H1 (cell line): Measurements from ENCODE around the gene SLC6A3. TPM values are rescaled to one million over a fixed set of nuclear protein-coding genes. Genes with fewer than 3 reads are reported as not detected.
A peak's percentile ranks its signal among the peaks of the same experiment; 100 is the strongest.

Experiments
- CTCF ChIA-PET: fragments of 300-600 bp; sonication (Branson Sonifier 250); formaldehyde crosslinking; loops from one replicate; lab custom pipeline; 2021; ENCODE audit not compliant: partially characterized antibody; lab: Charles Lee
- POLR2A ChIA-PET: fragments of 300-600 bp; sonication (Branson Sonifier 250); formaldehyde crosslinking; loops from one replicate; lab custom pipeline; 2021; ENCODE audit warnings: inconsistent platforms; ENCODE audit not compliant: partially characterized antibody; lab: Charles Lee
- DNase-seq, 2 experiments: peaks; one replicate each; pipeline versions ENCODE4 v3.0.0 to v3.0.0-alpha.2; 2010 to 2022; ENCODE audit warnings: low spot score in 2 of 2, low read depth in 1 of 2, mixed read lengths in 1 of 2
- FAIRE-seq: peaks from 2 replicates; lab custom pipeline; 2011; peaks lifted over from hg19 to GRCh38; lab: Jason Lieb, UNC
- H2AFZ ChIP-seq: 2 replicates; pipeline ENCODE4 v1.8.1; 2012; ENCODE audit warnings: low read length, inconsistent platforms
- H2AK5ac ChIP-seq: 2 replicates; pipeline ENCODE4 v1.6.1; 2013; ENCODE audit warnings: low read depth, low read length
- H2BK120ac ChIP-seq: replicated peaks from 2 replicates; pipeline ENCODE3; 2013; ENCODE audit warnings: low read depth, low read length, inconsistent platforms
- H2BK12ac ChIP-seq: 2 replicates; pipeline ENCODE4 v1.6.1; 2013; ENCODE audit warnings: low read depth, low read length
- H2BK15ac ChIP-seq: 2 replicates; pipeline ENCODE4 v1.6.1; 2013; ENCODE audit warnings: low read length
- H2BK20ac ChIP-seq: 2 replicates; pipeline ENCODE4 v1.6.1; 2013; ENCODE audit warnings: low read length
- H2BK5ac ChIP-seq: 2 replicates; pipeline ENCODE4 v1.6.1; 2013; ENCODE audit warnings: low read depth, low read length
- H3K14ac ChIP-seq: 2 replicates; pipeline ENCODE4 v1.6.1; 2013; ENCODE audit warnings: inconsistent platforms; ENCODE audit not compliant: insufficient read length
- H3K18ac ChIP-seq: 2 replicates; pipeline ENCODE4 v1.6.1; 2013; ENCODE audit warnings: low read length; ENCODE audit errors: extremely low read depth
- H3K23ac ChIP-seq: 2 replicates; pipeline ENCODE4 v1.6.1; 2013; ENCODE audit warnings: inconsistent platforms; ENCODE audit not compliant: insufficient read length
- H3K23me2 ChIP-seq: 2 replicates; pipeline ENCODE4 v1.6.1; 2013; ENCODE audit warnings: low read depth, low read length
- H3K27ac ChIP-seq: 2 replicates; pipeline ENCODE4 v1.6.1; 2011; ENCODE audit warnings: low read depth, low read length, inconsistent platforms
- H3K27me3 ChIP-seq, 4 experiments: replicated peaks in 1 of 4; 1 replicate in 1 of 4; 2 replicates in 3 of 4; pipeline versions ENCODE4 v1.6.1 to v1.8.1; 2011 to 2013; ENCODE audit warnings: low read length in 3 of 4, mild to moderate bottlenecking in 3 of 4, inconsistent platforms in 2 of 4, mixed read lengths in 2 of 4, moderate library complexity in 1 of 4; ENCODE audit not compliant: control insufficient read depth in 3 of 4, insufficient read depth in 3 of 4; ENCODE audit errors: extremely low read depth in 1 of 4
- H3K36me3 ChIP-seq, 4 experiments: 2 replicates each; pipeline versions ENCODE4 v1.6.1 to v1.8.1; 2011 to 2013; ENCODE audit warnings: mild to moderate bottlenecking in 4 of 4, low read length in 3 of 4, moderate library complexity in 2 of 4, control low read depth in 1 of 4, inconsistent platforms in 1 of 4; ENCODE audit not compliant: insufficient read depth in 4 of 4, control insufficient read depth in 2 of 4
- H3K4ac ChIP-seq: replicated peaks from 2 replicates; pipeline ENCODE3; 2013; ENCODE audit warnings: low read length, low read depth, mixed read lengths, inconsistent platforms; ENCODE audit not compliant: insufficient read length
- H3K4me1 ChIP-seq, 4 experiments: replicated peaks in 1 of 4; 1 replicate in 1 of 4; 2 replicates in 3 of 4; pipeline versions ENCODE4 v1.6.1 to v1.8.1; 2011 to 2013; ENCODE audit warnings: low read length in 3 of 4, inconsistent platforms in 2 of 4, mixed read lengths in 1 of 4; ENCODE audit not compliant: insufficient read depth in 4 of 4, control insufficient read depth in 3 of 4
- H3K4me2 ChIP-seq, 2 experiments: 2 replicates each; pipeline versions ENCODE4 v1.6.1 to v1.8.1; 2011 to 2013; ENCODE audit warnings: low read depth in 2 of 2, low read length in 2 of 2, control low read depth in 1 of 2, inconsistent platforms in 1 of 2, mild to moderate bottlenecking in 1 of 2; ENCODE audit not compliant: insufficient read depth in 1 of 2
- H3K4me3 ChIP-seq, 4 experiments: fragments of 200-600, 300-600 bp in 1 of 4; sonication (generic), shearing (Covaris generic), sonication (Bioruptor Twin) in 1 of 4; 2 replicates each; pipeline versions ENCODE4 v1.5.1 to v1.8.1; 2011 to 2016; ENCODE audit warnings: low read length in 4 of 4, low read depth in 3 of 4, control low read depth in 2 of 4, inconsistent platforms in 2 of 4, mild to moderate bottlenecking in 2 of 4, mixed read lengths in 1 of 4, moderate library complexity in 1 of 4; ENCODE audit not compliant: insufficient read depth in 2 of 4; ENCODE audit errors: extremely low read depth in 1 of 4
- H3K56ac ChIP-seq: replicated peaks from 2 replicates; pipeline ENCODE3; 2013; ENCODE audit warnings: low read depth, mild to moderate bottlenecking, mixed read lengths, low read length, inconsistent platforms; ENCODE audit not compliant: insufficient read length
- H3K79me1 ChIP-seq: 2 replicates; pipeline ENCODE4 v1.6.1; 2013; ENCODE audit warnings: low read depth, low read length, control low read depth
- H3K79me2 ChIP-seq, 2 experiments: 2 replicates each; pipeline versions ENCODE4 v1.6.1 to v1.8.1; 2012 to 2013; ENCODE audit warnings: low read length in 2 of 2, mild to moderate bottlenecking in 2 of 2, inconsistent platforms in 1 of 2; ENCODE audit not compliant: insufficient read depth in 2 of 2, control insufficient read depth in 1 of 2
- H3K9ac ChIP-seq, 4 experiments: replicated peaks in 1 of 4; 1 replicate in 1 of 4; 2 replicates in 3 of 4; pipeline versions ENCODE4 v1.6.1 to v1.8.1; 2011 to 2013; ENCODE audit warnings: low read depth in 3 of 4, low read length in 3 of 4, control low read depth in 2 of 4, mild to moderate bottlenecking in 2 of 4, moderate library complexity in 2 of 4, inconsistent platforms in 1 of 4; ENCODE audit errors: extremely low read depth in 1 of 4
- H3K9me3 ChIP-seq, 2 experiments: 2 replicates each; pipeline versions ENCODE4 v1.6.1 to v1.8.1; 2012 to 2013; ENCODE audit warnings: mild to moderate bottlenecking in 2 of 2, moderate library complexity in 2 of 2, control low read depth in 1 of 2, inconsistent platforms in 1 of 2, low read depth in 1 of 2, low read length in 1 of 2, mixed read lengths in 1 of 2; ENCODE audit not compliant: insufficient read depth in 2 of 2
- H4K20me1 ChIP-seq, 2 experiments: replicated peaks in 1 of 2; 2 replicates each; pipeline versions ENCODE3 to v1.8.1; 2011 to 2013; ENCODE audit warnings: inconsistent platforms in 2 of 2, low read length in 2 of 2, mild to moderate bottlenecking in 1 of 2; ENCODE audit not compliant: insufficient read depth in 2 of 2, control insufficient read depth in 1 of 2
- H4K5ac ChIP-seq: 2 replicates; pipeline ENCODE4 v1.6.1; 2013; ENCODE audit warnings: low read length, low read depth, mixed read lengths, inconsistent platforms; ENCODE audit not compliant: insufficient read length
- H4K8ac ChIP-seq: 2 replicates; pipeline ENCODE4 v1.8.0; 2013; ENCODE audit warnings: mild to moderate bottlenecking, moderate library complexity, low read length, inconsistent platforms; ENCODE audit not compliant: insufficient read depth; ENCODE audit errors: extremely low read depth
- H4K91ac ChIP-seq: replicated peaks from 2 replicates; pipeline ENCODE3; 2013; ENCODE audit warnings: low read length, mixed read lengths, inconsistent platforms; ENCODE audit not compliant: insufficient read length
- CBX5 ChIP-seq: fragments of 300-800, 300-1000 bp; sonication (generic); IDR thresholded peaks from 2 replicates; pipeline ENCODE4 v1.7.1; 2016; ENCODE audit warnings: antibody characterized with exemption, low read length, low read depth
- HDAC2 ChIP-seq, 2 experiments: fragments of 300-600 bp in 1 of 2; sonication (generic) in 1 of 2; IDR thresholded peaks; 2 replicates each; pipeline ENCODE4 v1.6.1; 2011 to 2012; ENCODE audit warnings: low read depth in 2 of 2, low read length in 2 of 2, mild to moderate bottlenecking in 2 of 2, moderate library complexity in 2 of 2, borderline replicate concordance in 1 of 2, inconsistent platforms in 1 of 2
- KDM1A ChIP-seq: fragments of 200-600, 300-600 bp; sonication (generic); IDR thresholded peaks from 2 replicates; pipeline ENCODE4 v1.7.1; 2016; ENCODE audit warnings: mild to moderate bottlenecking, low read length, borderline replicate concordance
- KDM4A ChIP-seq: IDR thresholded peaks from one replicate; pipeline ENCODE4 v1.7.1; 2012; ENCODE audit warnings: low read depth, mild to moderate bottlenecking, moderate library complexity, low read length, inconsistent platforms; ENCODE audit not compliant: severe bottlenecking
- POLR2A ChIP-seq, 2 experiments: IDR thresholded peaks; 1 replicate in 1 of 2; 2 replicates in 1 of 2; pipeline ENCODE4 v1.6.1; 2011; ENCODE audit warnings: low read depth in 2 of 2, low read length in 2 of 2, mild to moderate bottlenecking in 2 of 2; ENCODE audit errors: control extremely low read depth in 1 of 2
- RNF2 ChIP-seq: fragments of 200-900, 300-1000 bp; sonication (generic); IDR thresholded peaks from 2 replicates; pipeline ENCODE4 v1.7.1; 2016; ENCODE audit warnings: borderline replicate concordance, low read depth, mild to moderate bottlenecking, antibody characterized with exemption, low read length; ENCODE audit not compliant: poor library complexity, severe bottlenecking; ENCODE audit errors: missing control alignments
- SIRT6 ChIP-seq: IDR thresholded peaks from one replicate; pipeline ENCODE4 v1.7.1; 2012; ENCODE audit warnings: low read length, inconsistent platforms
- TBP ChIP-seq: IDR thresholded peaks from 2 replicates; pipeline ENCODE4 v1.6.1; 2011; ENCODE audit warnings: low read depth, low read length, improper control_type of control experiment
- WGBS, 2 experiments: shearing (Covaris generic) in 1 of 2; methylation state at CpG; one replicate each; pipeline versions ENCODE4 v1.1.6 to v1.1.7; 2013 to 2015; ENCODE audit warnings: low lambda C conversion rate in 2 of 2, mixed read lengths in 2 of 2, inconsistent platforms in 1 of 2, low coverage in 1 of 2, missing lambda C conversion rate in 1 of 2; ENCODE audit not compliant: insufficient replicate concordance in 2 of 2, insufficient coverage in 1 of 2, insufficient read length in 1 of 2; ENCODE audit errors: extremely low coverage in 1 of 2, missing lambda C conversion rate in 1 of 2; 5-methylcytosine and 5-hydroxymethylcytosine counted together
- polyA plus RNA-seq, 7 experiments: library from polyadenylated mRNA; depleted of rRNA in 3 of 7; stranded (reverse) in 5 of 7; unstranded in 2 of 7; fragments of >200 nt in 5 of 7; fragments of 200-250 nt in 2 of 7; gene quantifications; 1 replicate in 5 of 7; 2 replicates in 1 of 7; 4 replicates in 1 of 7; pipeline versions ENCODE4 v1.2.1 to v1.2.3, GENCODE V29; 2011 to 2013; ENCODE audit warnings: missing spikeins in 2 of 7, mixed read lengths in 2 of 7
- total RNA-seq: library from RNA; stranded (reverse); fragmentation: NEBNext Ultra II Directional; extraction: Animal tissue kit (Norgen Biotek cat#: 25700); gene quantifications from 2 replicates; pipeline ENCODE4 v1.2.1, GENCODE V29; 2021
- TF ChIP-seq, protein P1 (sequence below): IDR thresholded peaks from 2 replicates; pipeline ENCODE4 v1.6.1; 2012; ENCODE audit warnings: inconsistent platforms

The SLC6A3 gene
- total and polyA plus RNA-seq, 2 of the 8 experiments (the other 6 are each of a cell fraction or from before 2014, with no cell fraction given) = 0.48 to 0.91 TPM

DNA sequence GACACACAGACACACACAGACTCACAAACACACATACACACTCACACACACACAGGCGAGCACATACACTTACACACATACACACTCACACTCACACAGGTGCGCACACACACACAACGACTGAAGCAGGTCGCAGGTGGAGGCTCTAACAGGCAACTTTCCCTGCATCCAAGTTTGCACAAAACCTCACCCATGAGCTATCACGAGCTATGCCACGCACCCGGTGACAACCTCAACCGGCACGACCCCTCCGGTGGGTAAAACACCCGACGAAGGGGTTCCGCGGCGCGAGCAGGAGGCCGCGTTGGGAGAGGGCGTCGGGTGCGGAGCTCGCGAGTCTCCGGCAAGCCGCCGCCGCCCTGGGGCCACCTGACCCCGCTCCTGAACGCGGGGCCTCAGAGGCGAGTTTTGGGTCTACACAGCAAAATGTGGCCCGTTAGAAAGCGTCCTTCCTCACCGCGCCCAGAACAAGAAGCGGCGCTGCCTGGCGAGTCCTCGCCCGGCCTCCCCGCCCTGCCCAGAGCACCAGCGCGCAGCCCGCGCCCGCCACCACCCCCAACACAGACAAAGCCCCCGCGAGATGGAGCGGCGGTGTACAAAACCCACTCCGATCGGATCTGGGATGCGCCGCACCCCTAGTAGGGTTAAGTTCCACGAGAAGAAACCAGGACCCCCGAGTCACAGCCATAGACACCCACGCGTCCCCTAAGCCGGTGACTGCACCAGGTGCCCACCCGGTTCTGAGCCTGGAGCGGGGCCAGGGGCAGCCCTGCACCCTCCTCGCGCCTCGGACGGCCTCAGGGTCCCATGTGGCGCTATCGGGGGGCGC lies 665 bp downstream of the SLC6A3 start:
- Histone ChIP-seq H3K4me1 (peaks cover 0 to 6% (median 0%) of the 10 kb centered on the region in 4 experiments; a peak in 3 of 7 replicates), H4K5ac (no peak overlapping the region), H2BK20ac (no peak overlapping the region), H2BK12ac (no peak overlapping the region), H3K4me3 (peak overlapping the region; percentile 26 to 71 (median 38)), H2AK5ac (no peak overlapping the region), H2BK120ac (no peak overlapping the region), H3K27ac (no peak overlapping the region), H3K18ac (no peak overlapping the region), H4K20me1 (peaks cover 2 to 7% of the 10 kb centered on the region in 2 experiments), H3K4me2 (peak overlapping the region; percentile 71 to 95), H3K56ac (no peak overlapping the region), H3K9me3 (no peaks in the 10 kb centered on the region), H2BK5ac (no peak overlapping the region), H3K36me3 (no peaks in the 10 kb centered on the region), H3K79me2 (no peaks in the 10 kb centered on the region), H3K9ac (no peak overlapping the region), H3K23me2 (peaks cover 15% of the 10 kb centered on the region; the same call in 1 of the 2 replicates), H4K91ac (no peak overlapping the region), H3K14ac (no peak overlapping the region), H3K79me1 (no peaks in the 10 kb centered on the region), H3K27me3 (peaks cover 30 to 73% (median 62%) of the 10 kb centered on the region in 4 experiments), H3K23ac (no peak overlapping the region), H2AFZ (no peak overlapping the region), H4K8ac (peak overlapping the region; percentile 16; the same call in 1 of the 2 replicates), H3K4ac (no peak overlapping the region), H2BK15ac (peak overlapping the region; percentile 88; the same call in 1 of the 2 replicates)
- DNase-seq (no peak), FAIRE-seq (no peak)
- CTCF ChIA-PET = interaction anchor here (1.5 kb wide), 1 partner anchor 201 kb away, joined by 8 read pairs; no protein-coding TSS in a partner anchor
- POLR2A ChIA-PET = interaction anchor here (0.6 to 0.9 kb wide), 2 partner anchors 16 to 32 kb away, joined by 3 to 4 read pairs; no protein-coding TSS in a partner anchor
- WGBS, 2 experiments = 18% methylated on average over 60 of the region's 68 CpGs; no CpG with 5 or more reads in 1 of the 2 experiments
- no peak for TF ChIP-seq SIRT6
- no peak for TF ChIP-seq TBP
- TF ChIP-seq RNF2 = peak; percentile 56
- TF ChIP-seq CBX5 = no peak
- peak; percentile 19 for TF ChIP-seq KDM4A
- TF ChIP-seq, protein P1, sequence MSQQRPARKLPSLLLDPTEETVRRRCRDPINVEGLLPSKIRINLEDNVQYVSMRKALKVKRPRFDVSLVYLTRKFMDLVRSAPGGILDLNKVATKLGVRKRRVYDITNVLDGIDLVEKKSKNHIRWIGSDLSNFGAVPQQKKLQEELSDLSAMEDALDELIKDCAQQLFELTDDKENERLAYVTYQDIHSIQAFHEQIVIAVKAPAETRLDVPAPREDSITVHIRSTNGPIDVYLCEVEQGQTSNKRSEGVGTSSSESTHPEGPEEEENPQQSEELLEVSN = peak; percentile 4; the same call in 1 of the 2 replicates
- no peak for TF ChIP-seq KDM1A
- no peak for TF ChIP-seq POLR2A (IDR thresholded peaks at IDR 0.05; ENCODE audit: control extremely low read depth in 1 of 2, low read depth in 2 of 2, low read length in 2 of 2)
- TF ChIP-seq HDAC2 (IDR thresholded peaks at IDR 0.05; ENCODE audit: borderline replicate concordance in 1 of 2, low read depth in 2 of 2, low read length in 2 of 2) = 0 out of 4 replicates have a peak, but pooled peaks of 1 of the 2 experiments have one; percentile 8
